Measurements from ENCODE around the gene EIF5A2.
"Not testable (repeated sequence)": the region's sequence is repeated elsewhere in the genome, so short reads cannot be mapped to it uniquely, and the experiment has no call there.

Gene EIF5A2

DNA sequence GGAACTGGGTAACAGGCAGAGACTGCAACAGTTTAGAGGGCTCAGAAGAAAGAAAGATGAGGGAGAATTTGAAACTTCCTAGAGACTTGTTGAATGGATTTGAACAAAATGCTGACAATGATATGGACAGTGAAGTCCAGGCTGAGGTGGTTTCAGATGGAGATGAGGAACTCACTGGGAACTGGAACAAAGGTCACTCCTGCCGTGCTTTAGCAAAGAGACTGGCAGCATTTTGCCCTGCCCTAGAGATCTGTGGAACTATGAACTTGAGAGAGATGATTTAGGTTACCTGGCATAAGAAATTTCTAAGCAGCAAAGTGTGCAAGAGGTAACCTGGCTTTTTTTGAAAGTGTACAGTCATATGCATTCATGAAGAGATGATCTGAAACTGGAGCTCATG is 11.7 kb downstream of the EIF5A2 start:
- no peaks in the 10 kb centered on the region for H3K4me1 ChIP-seq (ENCODE audit: insufficient read depth, low read length)
- no peak overlapping the region for H3K4me3 ChIP-seq (ENCODE audit: low read length)
- no peaks in the 10 kb centered on the region for H3K9me3 ChIP-seq (ENCODE audit: insufficient read depth, low read depth, low read length)
- H3K27ac ChIP-seq (ENCODE audit: low read depth, low read length) = no peak overlapping the region
- no peak overlapping the region for H3K9ac ChIP-seq (ENCODE audit: low read depth, low read length)
- no peaks in the 10 kb centered on the region for H3K27me3 ChIP-seq (ENCODE audit: insufficient read depth, low read length)
- no peaks in the 10 kb centered on the region for H3K36me3 ChIP-seq (ENCODE audit: insufficient read depth, low read length)
- 94% methylated on average over 1 of the region's 1 CpG for WGBS

DNA sequence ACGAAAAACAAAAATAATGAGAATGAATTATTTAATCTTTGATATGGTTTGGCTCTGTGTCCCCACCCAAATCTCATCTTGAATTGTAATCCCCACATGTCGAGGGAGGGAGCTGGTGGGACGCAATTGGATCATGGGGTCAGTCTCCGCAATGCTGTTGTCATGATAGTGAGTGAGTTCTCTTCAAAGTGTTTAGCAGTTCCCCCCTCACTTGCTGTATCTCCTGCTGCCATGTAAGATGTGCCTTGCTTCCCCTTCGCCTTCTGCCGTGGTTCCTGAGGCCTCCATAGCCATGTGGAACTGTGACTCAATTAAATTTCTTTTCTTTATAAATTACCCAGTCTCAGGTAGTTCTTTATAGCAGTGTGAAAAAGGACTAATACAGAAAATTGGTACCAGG is 12.1 kb downstream of the EIF5A2 start:
- WGBS = 96% methylated on average over 5 of the region's 6 CpGs
- H3K4me3 ChIP-seq (ENCODE audit: low read length) = not testable (repeated sequence)

DNA sequence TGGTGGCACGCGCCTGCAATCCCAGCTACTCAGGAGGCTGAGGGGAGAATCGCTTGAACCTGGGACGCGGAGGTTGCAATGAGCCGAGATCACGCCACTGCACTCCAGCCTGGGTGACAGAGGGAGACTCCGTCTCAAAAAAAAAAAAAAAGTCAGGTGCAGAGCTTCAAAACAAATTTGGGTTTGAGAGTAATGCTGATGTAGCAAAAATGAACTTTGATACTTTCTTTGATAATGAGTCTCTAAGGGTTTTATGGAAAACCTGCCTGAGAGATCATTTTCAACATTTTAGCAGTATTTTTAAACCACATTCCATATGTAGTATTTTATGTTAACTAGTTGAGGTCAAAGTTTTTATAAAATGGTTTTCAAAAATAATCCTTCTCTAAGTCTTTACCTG is 14.5 kb downstream of the EIF5A2 start:
- Histone ChIP-seq H3K36me3 (ENCODE audit: insufficient read depth, low read length) (no peaks in the 10 kb centered on the region), H3K27ac (ENCODE audit: low read depth, low read length) (no peak overlapping the region), H3K9me3 (ENCODE audit: insufficient read depth, low read depth, low read length) (no peaks in the 10 kb centered on the region), H3K4me1 (ENCODE audit: insufficient read depth, low read length) (no peaks in the 10 kb centered on the region), H3K9ac (ENCODE audit: low read depth, low read length) (no peak overlapping the region), H3K27me3 (ENCODE audit: insufficient read depth, low read length) (no peaks in the 10 kb centered on the region), H3K4me3 (ENCODE audit: low read length) (no peak overlapping the region)
- WGBS = 97% methylated on average over 8 of the region's 8 CpGs

More for the DNA sequence above, 12.1 kb downstream of the EIF5A2 start:
- H3K4me1 ChIP-seq (ENCODE audit: insufficient read depth, low read length); H3K9me3 ChIP-seq (ENCODE audit: insufficient read depth, low read depth, low read length); H3K27me3 ChIP-seq (ENCODE audit: insufficient read depth, low read length); H3K36me3 ChIP-seq (ENCODE audit: insufficient read depth, low read length); H3K9ac ChIP-seq (ENCODE audit: low read depth, low read length); H3K27ac ChIP-seq (ENCODE audit: low read depth, low read length): not testable (repeated sequence)

DNA sequence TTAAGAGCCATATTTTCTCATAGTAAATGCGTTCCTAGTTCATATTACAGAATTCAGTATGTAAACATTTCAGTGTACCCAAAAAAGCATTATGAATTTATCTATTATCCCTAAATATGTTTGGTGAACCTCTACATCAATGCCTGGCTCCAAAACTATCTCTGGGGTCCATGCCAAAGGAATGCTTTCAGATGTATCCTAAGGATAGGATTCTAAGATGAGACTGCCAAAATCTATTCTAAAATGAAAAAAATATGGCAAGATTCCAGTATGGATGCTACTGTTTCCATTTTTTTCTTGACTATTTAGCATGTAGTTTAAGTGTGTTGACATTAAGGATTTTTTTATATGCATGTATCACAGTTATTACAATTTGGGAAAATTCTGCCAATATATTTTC is 18.8 kb downstream of the EIF5A2 start:
- Histone ChIP-seq H3K4me1 (ENCODE audit: insufficient read depth, low read length) (no peaks in the 10 kb centered on the region; the same call in 1 of the 2 replicates), H3K27ac (ENCODE audit: low read depth, low read length) (no peak overlapping the region), H3K4me3 (ENCODE audit: low read length) (no peak overlapping the region), H3K9me3 (ENCODE audit: insufficient read depth, low read depth, low read length) (peaks cover 1% of the 10 kb centered on the region; the same call in 1 of the 2 replicates), H3K36me3 (ENCODE audit: insufficient read depth, low read length) (no peaks in the 10 kb centered on the region), H3K9ac (ENCODE audit: low read depth, low read length) (no peak overlapping the region), H3K27me3 (ENCODE audit: insufficient read depth, low read length) (no peaks in the 10 kb centered on the region)
- WGBS = no CpG with 5 or more reads among the region's 1 CpG

DNA sequence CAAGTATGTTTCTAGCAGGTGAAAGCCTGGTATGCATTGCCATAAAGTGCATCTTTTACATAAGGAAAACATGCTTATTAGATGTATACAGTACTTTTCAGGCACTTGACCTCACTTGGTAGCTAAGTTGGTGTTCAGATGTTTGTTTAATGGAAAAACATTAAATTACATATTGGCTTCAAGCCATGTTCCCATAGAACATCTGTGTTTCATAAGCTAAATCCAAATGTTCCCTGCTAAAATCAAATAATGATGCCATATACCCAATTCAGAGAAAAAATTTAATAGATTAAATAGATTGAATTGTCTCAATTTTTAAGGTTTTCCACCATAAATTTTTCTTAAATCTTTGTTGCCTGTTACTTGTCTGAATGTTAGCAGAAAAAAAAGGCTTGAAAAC is 19.3 kb downstream of the EIF5A2 start:
- H3K27ac ChIP-seq (ENCODE audit: low read depth, low read length) = no peak overlapping the region
- no peak overlapping the region for H3K9ac ChIP-seq (ENCODE audit: low read depth, low read length)
- no peaks in the 10 kb centered on the region for H3K36me3 ChIP-seq (ENCODE audit: insufficient read depth, low read length)
- no peak overlapping the region for H3K4me3 ChIP-seq (ENCODE audit: low read length)
- H3K9me3 ChIP-seq (ENCODE audit: insufficient read depth, low read depth, low read length) = peaks cover 3% of the 10 kb centered on the region; the same call in 1 of the 2 replicates
- H3K27me3 ChIP-seq (ENCODE audit: insufficient read depth, low read length) = no peaks in the 10 kb centered on the region
- H3K4me1 ChIP-seq (ENCODE audit: insufficient read depth, low read length) = no peaks in the 10 kb centered on the region; the same call in 1 of the 2 replicates

DNA sequence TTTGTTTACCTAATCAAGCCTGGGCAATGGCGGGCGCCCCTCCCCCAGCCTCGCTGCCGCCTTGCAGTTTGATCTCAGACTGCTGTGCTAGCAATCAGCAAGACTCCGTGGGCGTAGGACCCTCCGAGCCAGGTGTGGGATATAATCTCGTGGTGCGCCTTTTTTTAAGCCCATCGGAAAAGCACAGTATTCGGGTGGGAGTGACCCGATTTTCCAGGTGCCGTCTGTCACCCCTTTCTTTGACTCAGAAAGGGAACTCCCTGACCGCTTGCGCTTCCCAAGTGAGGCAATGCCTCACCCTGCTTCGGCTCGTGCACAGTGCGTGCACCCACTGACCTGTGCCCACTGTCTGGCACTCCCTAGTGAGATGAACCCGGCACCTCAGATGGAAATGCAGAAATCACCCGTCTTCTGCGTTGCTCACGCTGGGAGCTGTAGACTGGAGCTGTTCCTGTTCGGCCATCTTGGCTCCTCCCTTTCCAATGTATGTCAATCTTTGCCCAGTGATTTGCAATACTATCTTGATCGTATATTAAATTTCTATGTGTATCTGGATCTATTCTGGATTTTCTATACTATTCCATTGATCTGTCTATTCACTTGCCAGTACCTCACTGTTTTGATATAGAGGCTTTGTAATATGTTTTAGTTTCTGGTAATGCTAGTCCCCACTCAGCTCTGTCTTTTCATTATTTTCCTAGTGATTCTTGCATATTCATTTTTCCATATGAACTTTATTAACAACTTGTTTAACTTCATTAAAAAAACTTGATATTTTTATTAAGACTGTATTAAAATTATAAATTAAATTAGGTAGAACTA is 24.1 kb downstream of the EIF5A2 start:
- not testable (repeated sequence) for H3K36me3 ChIP-seq (ENCODE audit: insufficient read depth, low read length); H3K9ac ChIP-seq (ENCODE audit: low read depth, low read length); H3K9me3 ChIP-seq (ENCODE audit: insufficient read depth, low read depth, low read length); H3K4me1 ChIP-seq (ENCODE audit: insufficient read depth, low read length); H3K27ac ChIP-seq (ENCODE audit: low read depth, low read length); H3K27me3 ChIP-seq (ENCODE audit: insufficient read depth, low read length)
- peak overlapping the region; percentile 21; the same call in 1 of the 2 replicates for H3K4me3 ChIP-seq (ENCODE audit: low read length)
- WGBS = 72% methylated on average over 19 of the region's 24 CpGs

DNA sequence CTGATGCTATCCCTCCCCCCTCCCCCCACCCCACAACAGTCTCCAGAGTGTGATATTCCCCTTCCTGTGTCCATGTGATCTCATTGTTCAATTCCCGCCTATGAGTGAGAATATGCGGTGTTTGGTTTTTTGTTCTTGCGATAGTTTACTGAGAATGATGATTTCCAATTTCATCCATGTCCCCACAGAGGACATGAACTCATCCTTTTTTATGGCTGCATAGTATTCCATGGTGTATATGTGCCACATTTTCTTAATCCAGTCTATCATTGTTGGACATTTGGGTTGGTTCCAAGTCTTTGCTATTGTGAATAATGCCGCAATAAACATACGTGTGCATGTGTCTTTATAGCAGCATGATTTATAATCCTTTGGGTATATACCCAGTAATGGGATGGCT is 29.7 kb downstream of the EIF5A2 start:
- WGBS = no CpG with 5 or more reads among the region's 5 CpGs
- not testable (repeated sequence) for H3K4me1 ChIP-seq (ENCODE audit: insufficient read depth, low read length); H3K36me3 ChIP-seq (ENCODE audit: insufficient read depth, low read length); H3K9ac ChIP-seq (ENCODE audit: low read depth, low read length); H3K27ac ChIP-seq (ENCODE audit: low read depth, low read length); H3K27me3 ChIP-seq (ENCODE audit: insufficient read depth, low read length); H3K9me3 ChIP-seq (ENCODE audit: insufficient read depth, low read depth, low read length); H3K4me3 ChIP-seq (ENCODE audit: low read length)

DNA sequence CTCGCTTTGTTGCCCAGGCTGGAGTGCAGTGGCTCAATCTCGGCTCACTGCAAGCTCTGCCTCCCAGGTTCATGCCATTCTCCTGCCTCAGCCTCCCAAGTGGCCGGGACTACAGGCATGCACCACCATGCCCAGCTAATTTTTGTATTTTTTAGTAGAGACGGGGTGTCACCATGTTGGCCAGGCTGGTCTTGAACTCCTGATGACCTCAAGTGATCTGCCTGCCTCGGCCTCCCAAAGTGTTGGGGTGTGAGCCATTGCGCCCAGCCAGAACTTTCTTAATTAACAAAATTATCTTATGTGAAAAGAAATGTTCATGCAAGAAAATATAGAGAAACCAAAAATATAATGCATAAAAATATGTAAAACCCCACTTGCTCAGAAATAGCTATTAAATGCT is 31.1 kb downstream of the EIF5A2 start:
- H3K27ac ChIP-seq (ENCODE audit: low read depth, low read length); H3K27me3 ChIP-seq (ENCODE audit: insufficient read depth, low read length); H3K9me3 ChIP-seq (ENCODE audit: insufficient read depth, low read depth, low read length); H3K4me3 ChIP-seq (ENCODE audit: low read length); H3K36me3 ChIP-seq (ENCODE audit: insufficient read depth, low read length); H3K9ac ChIP-seq (ENCODE audit: low read depth, low read length); H3K4me1 ChIP-seq (ENCODE audit: insufficient read depth, low read length): not testable (repeated sequence)
- WGBS = 90% methylated on average over 5 of the region's 6 CpGs

DNA sequence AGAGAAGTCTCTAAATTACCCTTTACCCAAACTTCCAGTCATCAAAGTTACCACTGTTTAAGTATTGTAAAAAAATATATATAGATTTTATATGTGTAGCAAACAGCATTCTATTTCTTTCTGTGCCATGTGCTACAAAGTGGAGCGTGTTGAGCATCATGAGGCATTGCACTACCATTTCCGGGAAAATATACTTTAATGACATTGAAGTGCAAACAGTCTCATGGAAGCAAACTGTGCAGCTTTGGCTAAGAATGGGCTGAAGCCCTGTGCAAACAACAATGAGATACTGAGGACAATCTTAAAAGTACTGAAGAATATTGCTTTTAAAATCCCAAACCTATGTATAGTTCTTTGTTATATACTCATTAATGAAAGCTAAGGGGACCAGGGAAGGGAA is 31.9 kb downstream of the EIF5A2 start:
- Histone ChIP-seq H3K4me3 (ENCODE audit: low read length) (no peak overlapping the region), H3K36me3 (ENCODE audit: insufficient read depth, low read length) (no peaks in the 10 kb centered on the region), H3K9me3 (ENCODE audit: insufficient read depth, low read depth, low read length) (no peaks in the 10 kb centered on the region), H3K27ac (ENCODE audit: low read depth, low read length) (no peak overlapping the region), H3K4me1 (ENCODE audit: insufficient read depth, low read length) (no peaks in the 10 kb centered on the region), H3K9ac (ENCODE audit: low read depth, low read length) (no peak overlapping the region), H3K27me3 (ENCODE audit: insufficient read depth, low read length) (no peaks in the 10 kb centered on the region)
- WGBS = 94% methylated on average over 2 of the region's 2 CpGs

DNA sequence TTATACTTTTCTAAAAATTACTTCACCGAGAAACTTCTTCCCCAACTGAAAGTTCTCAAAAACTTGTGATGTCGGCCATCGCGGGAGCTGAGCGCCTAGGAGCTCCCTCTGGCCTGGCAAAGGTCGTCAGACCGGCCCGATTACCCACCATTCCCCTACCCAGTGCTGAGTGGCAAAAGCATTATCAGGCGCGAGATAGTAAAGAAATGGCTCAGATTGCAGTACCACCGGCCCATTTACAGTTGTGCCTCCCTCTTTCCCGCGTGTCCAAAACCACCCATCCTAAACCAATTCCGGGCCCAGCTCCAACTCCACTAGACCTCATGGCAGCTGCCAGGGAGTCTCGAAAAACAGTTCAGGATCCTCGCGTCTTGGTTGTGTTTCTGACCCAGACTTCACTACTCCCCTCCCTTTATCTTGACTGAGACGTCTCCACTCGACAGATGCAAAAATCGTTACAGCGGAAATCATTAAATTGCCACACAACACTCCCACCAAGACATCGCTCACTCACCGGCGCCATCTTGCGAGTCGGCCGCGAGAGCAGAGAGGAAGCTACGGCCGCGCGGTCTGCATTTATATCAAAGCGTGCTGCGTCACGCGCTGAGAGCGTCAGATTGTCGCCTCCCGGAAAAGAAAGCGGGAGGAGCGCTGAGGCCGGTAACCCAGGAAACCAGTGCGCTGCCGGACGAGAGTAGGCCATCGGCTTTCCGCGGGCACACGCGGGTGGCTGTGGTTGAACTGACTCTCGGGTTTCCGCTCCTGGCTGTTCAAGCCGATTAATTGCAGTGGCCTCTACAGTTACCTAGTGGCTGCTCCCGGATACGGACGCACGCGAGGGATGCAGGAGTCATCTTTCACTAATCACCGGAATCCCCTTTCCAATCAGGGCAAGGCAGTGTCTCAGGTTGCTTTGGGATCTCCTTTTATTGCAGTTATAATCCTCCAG is 38.5 kb downstream of the EIF5A2 start, which contains the start of gene RPL22L1:
RPL22L1 (minus strand) TSS at position 551 of the 949 bp plus-strand sequence; CDS start at position 523, 28 bp downstream.
- no peaks in the 10 kb centered on the region for H3K27me3 ChIP-seq (ENCODE audit: insufficient read depth, low read length)
- WGBS = under 1% methylated on average over 59 of the region's 59 CpGs
- 0 out of 2 replicates have a peak, but pooled peaks cover 3% of the 10 kb centered on the region for H3K4me1 ChIP-seq (ENCODE audit: insufficient read depth, low read length)
- peak within 1 kb of the TSS; percentile 88 for H3K27ac ChIP-seq (ENCODE audit: low read depth, low read length)
- H3K9me3 ChIP-seq (ENCODE audit: insufficient read depth, low read depth, low read length) = no peaks in the 10 kb centered on the region
- H3K36me3 ChIP-seq (ENCODE audit: insufficient read depth, low read length) = peaks cover 41% of the 10 kb centered on the region
- H3K9ac ChIP-seq (ENCODE audit: low read depth, low read length) = peak within 1 kb of the TSS; percentile 97
- peak within 1 kb of the TSS; percentile 76 for H3K4me3 ChIP-seq (ENCODE audit: low read length)

DNA sequence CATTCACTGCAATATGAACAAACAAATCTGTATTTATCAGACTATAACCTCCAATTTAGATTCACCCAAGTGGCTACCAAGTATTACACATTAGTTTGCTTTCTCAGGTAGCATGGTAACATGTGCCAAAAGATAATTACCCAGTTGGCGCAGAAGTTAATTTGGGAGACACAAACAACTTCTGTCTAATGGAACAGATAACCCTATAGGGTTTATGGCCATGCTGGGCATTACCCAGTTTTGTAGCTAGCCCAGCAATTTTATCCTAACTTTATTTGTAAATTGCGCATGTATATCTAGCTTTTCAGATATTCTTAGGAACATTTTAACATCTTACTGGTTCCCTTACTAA is 39.2 kb downstream of the EIF5A2 start:
- Histone ChIP-seq H3K4me1 (ENCODE audit: insufficient read depth, low read length) (0 out of 2 replicates have a peak, but pooled peaks cover 3% of the 10 kb centered on the region), H3K36me3 (ENCODE audit: insufficient read depth, low read length) (peaks cover 41% of the 10 kb centered on the region), H3K27me3 (ENCODE audit: insufficient read depth, low read length) (no peaks in the 10 kb centered on the region), H3K27ac (ENCODE audit: low read depth, low read length) (peak overlapping the region; percentile 88), H3K4me3 (ENCODE audit: low read length) (peak overlapping the region; percentile 76), H3K9ac (ENCODE audit: low read depth, low read length) (peak overlapping the region; percentile 97), H3K9me3 (ENCODE audit: insufficient read depth, low read depth, low read length) (no peaks in the 10 kb centered on the region)
- whole genome bisulfite sequencing = 14% methylated on average over 2 of the region's 2 CpGs

Data from HUES64 (cell line).